ENCODE results near the gene SCN1A. TPM values are rescaled to one million over a fixed set of nuclear protein-coding genes. Genes with fewer than 3 reads are reported as not detected.

SCN1A gene
- total RNA-seq, 4 donors from 2014 or later: not detected

- H3K4me3 ChIP-seq: no peak overlapping the region
- H3K4me1 ChIP-seq: no peaks in the 10 kb centered on the region
- no peaks in the 10 kb centered on the region for H3K36me3 ChIP-seq
- no peak for TF ChIP-seq CTCF (IDR thresholded peaks at IDR 0.05 in 4 of 5, conservative IDR thresholded peaks at IDR 0.05 in 1 of 5)
- no peaks in the 10 kb centered on the region for H3K9me3 ChIP-seq
- H3K27me3 ChIP-seq: no peaks in the 10 kb centered on the region
- no peak overlapping the region for H3K27ac ChIP-seq
- ATAC-seq: no peak
- in situ Hi-C loops (cut with MboI; ENCODE audit: low sequenced_read_pairs in 4 of 4): no loop called here
- DNase-seq: no peak
- intact Hi-C loops (cut with DNase I; ENCODE audit: low total_unique reads): no loop called here
Observed at GRCh38 chr2:166060191-166060590, 67.6 kb downstream of the SCN1A start.

- in situ Hi-C loops (cut with MboI; ENCODE audit: low sequenced_read_pairs in 4 of 4): no loop called here
- H3K4me1 ChIP-seq: no peaks in the 10 kb centered on the region
- intact Hi-C loops (cut with DNase I; ENCODE audit: low total_unique reads): loop anchor here (5.0 kb wide), 1 partner anchor 70 kb away; the partner anchor contains the start of gene SCN1A
- H3K4me3 ChIP-seq: no peak overlapping the region
- H3K9me3 ChIP-seq: no peaks in the 10 kb centered on the region
- no peaks in the 10 kb centered on the region for H3K27me3 ChIP-seq
- DNase-seq (no peak), ATAC-seq (no peak)
- peak in 2 of 5 experiments; percentile 27 to 47 for TF ChIP-seq CTCF (IDR thresholded peaks at IDR 0.05 in 4 of 5, conservative IDR thresholded peaks at IDR 0.05 in 1 of 5)
- no peak for TF ChIP-seq POLR2A (IDR thresholded peaks at IDR 0.05)
- no peak overlapping the region for H3K27ac ChIP-seq
- H3K36me3 ChIP-seq: no peaks in the 10 kb centered on the region
Observed at GRCh38 chr2:166057370-166058164, 70.3 kb downstream of the SCN1A start.

GRCh38 chr2:166044853-166045483 is 82.9 kb downstream of the SCN1A start:
- in situ Hi-C loops (cut with MboI; ENCODE audit: low sequenced_read_pairs in 4 of 4) (no loop called here), intact Hi-C loops (cut with DNase I; ENCODE audit: low total_unique reads) (no loop called here)
- no peaks in the 10 kb centered on the region for H3K9me3 ChIP-seq
- DNase-seq (no peak), ATAC-seq (no peak)
- H3K27me3 ChIP-seq: no peaks in the 10 kb centered on the region
- no peak for TF ChIP-seq CTCF (IDR thresholded peaks at IDR 0.05 in 4 of 5, conservative IDR thresholded peaks at IDR 0.05 in 1 of 5)
- TF ChIP-seq POLR2A (IDR thresholded peaks at IDR 0.05): no peak
- H3K27ac ChIP-seq: no peak overlapping the region
- no peaks in the 10 kb centered on the region for H3K4me1 ChIP-seq
- no peak overlapping the region for H3K4me3 ChIP-seq
- H3K36me3 ChIP-seq: no peaks in the 10 kb centered on the region

GRCh38 chr2:166042768-166043390 is 84.9 kb downstream of the SCN1A start:
- no peaks in the 10 kb centered on the region for H3K27me3 ChIP-seq
- no peak for DNase-seq
- no peak overlapping the region for H3K4me3 ChIP-seq
- in situ Hi-C loops (cut with MboI; ENCODE audit: low sequenced_read_pairs in 4 of 4) (no loop called here), intact Hi-C loops (cut with DNase I; ENCODE audit: low total_unique reads) (no loop called here)
- no peaks in the 10 kb centered on the region for H3K9me3 ChIP-seq
- H3K27ac ChIP-seq: no peak overlapping the region
- TF ChIP-seq CTCF (IDR thresholded peaks at IDR 0.05 in 4 of 5, conservative IDR thresholded peaks at IDR 0.05 in 1 of 5): no peak
- TF ChIP-seq POLR2A (IDR thresholded peaks at IDR 0.05): no peak
- ATAC-seq: no peak
- no peaks in the 10 kb centered on the region for H3K4me1 ChIP-seq
- no peaks in the 10 kb centered on the region for H3K36me3 ChIP-seq

Measured in gastrocnemius medialis (tissue), 4 donors.